H1 (cell line): ENCODE results near the gene HTRA1.

Experiments used
- ASH2L ChIP-seq: fragments of 200-600, 300-600 bp; sonication (generic); IDR thresholded peaks from one replicate; pipeline ENCODE4 v1.7.1; 2017; ENCODE audit warnings: low read length
- ATF2 ChIP-seq: IDR thresholded peaks from 2 replicates; pipeline ENCODE4 v1.6.1; 2012; ENCODE audit warnings: low read length, inconsistent platforms
- CHD7 ChIP-seq: fragments of 300-600 bp; sonication (generic); IDR thresholded peaks from 2 replicates; pipeline ENCODE4 v1.7.1; 2012; ENCODE audit warnings: low read length, moderate library complexity, mild to moderate bottlenecking, inconsistent platforms; ENCODE audit not compliant: insufficient replicate concordance
- CTCF ChIP-seq, 3 experiments: IDR thresholded peaks; 1 replicate in 2 of 3; 2 replicates in 1 of 3; pipeline versions ENCODE4 v1.5.1 to v1.6.1; 2011; ENCODE audit warnings: low read length in 3 of 3, mild to moderate bottlenecking in 3 of 3, inconsistent platforms in 2 of 3, low read depth in 1 of 3, moderate library complexity in 1 of 3; ENCODE audit not compliant: insufficient read depth in 1 of 3; ENCODE audit errors: control extremely low read depth in 1 of 3
- EP300 ChIP-seq, 2 experiments: IDR thresholded peaks; 1 replicate in 1 of 2; 2 replicates in 1 of 2; pipeline ENCODE4 v1.6.1; 2011 to 2012; ENCODE audit warnings: low read depth in 2 of 2, low read length in 2 of 2, mild to moderate bottlenecking in 2 of 2, borderline replicate concordance in 1 of 2, inconsistent platforms in 1 of 2, moderate library complexity in 1 of 2
- EZH2 ChIP-seq: fragments of 200-600 bp; sonication (generic); IDR thresholded peaks from 2 replicates; pipeline ENCODE4 v1.7.1; 2012; ENCODE audit warnings: low read depth, mild to moderate bottlenecking, moderate library complexity, low read length, inconsistent platforms; ENCODE audit not compliant: severe bottlenecking
- POLR2AphosphoS5 ChIP-seq: IDR thresholded peaks from 2 replicates; pipeline ENCODE4 v1.6.1; 2011; ENCODE audit warnings: low read depth, low read length
- RAD21 ChIP-seq, 2 experiments: IDR thresholded peaks in 1 of 2; conservative IDR thresholded peaks in 1 of 2; 2 replicates each; pipeline ENCODE4 v1.6.1; 2011; ENCODE audit warnings: low read depth in 2 of 2, low read length in 2 of 2, improper control_type of control experiment in 1 of 2, inconsistent platforms in 1 of 2, mild to moderate bottlenecking in 1 of 2, moderate library complexity in 1 of 2
- SP1 ChIP-seq: IDR thresholded peaks from 2 replicates; pipeline ENCODE4 v1.6.1; 2011; ENCODE audit warnings: low read depth, low read length
- SRF ChIP-seq: IDR thresholded peaks from 2 replicates; pipeline ENCODE4 v1.6.1; 2011; ENCODE audit warnings: mild to moderate bottlenecking, low read depth, low read length, moderate library complexity
- TAF7 ChIP-seq: optimal IDR thresholded peaks from 2 replicates; pipeline ENCODE3; 2011; ENCODE audit warnings: low read depth, mild to moderate bottlenecking, inconsistent platforms, low read length, moderate library complexity, borderline replicate concordance
- ZNF274 ChIP-seq: IDR thresholded peaks from 2 replicates; pipeline ENCODE4 v1.7.0; 2012; ENCODE audit warnings: low read length, borderline replicate concordance; ENCODE audit errors: extremely low read depth

- TF ChIP-seq CTCF (IDR thresholded peaks at IDR 0.05; ENCODE audit: control extremely low read depth in 1 of 3, insufficient read depth in 1 of 3, low read depth in 1 of 3, low read length in 3 of 3) (no peak), ASH2L (no peak), EZH2 (no peak), SRF (no peak), SP1 (no peak), EP300 (IDR thresholded peaks at IDR 0.05; ENCODE audit: borderline replicate concordance in 1 of 2, low read depth in 2 of 2, low read length in 2 of 2) (no peak), POLR2AphosphoS5 (no peak), TAF7 (no peak), ATF2 (no peak), RAD21 (IDR thresholded peaks at IDR 0.05 in 1 of 2, conservative IDR thresholded peaks at IDR 0.05 in 1 of 2; ENCODE audit: low read depth in 2 of 2, low read length in 2 of 2) (no peak), ZNF274 (no peak), CHD7 (no peak)
Measured at GRCh38 chr10:122532601-122533296, 71.4 kb downstream of the HTRA1 start.
